Iris pigment epithelial cell (primary cell): Measurements from ENCODE around the gene RAB40B.
A peak's percentile ranks its signal among the peaks of the same experiment; 100 is the strongest.

Experiments
- DNase-seq: peaks from one replicate; pipeline ENCODE4 v3.0.0-alpha.2; 2011; ENCODE audit warnings: low read depth

The RAB40B gene

GRCh38 chr17:82716203-82717010, 17.9 kb upstream of the RAB40B start, which contains the start of gene FN3KRP:
Gene FN3KRP (plus strand): TSS chr17:82716706. CDS start chr17:82716756, 50 bp downstream.
- peak; percentile 95 for DNase-seq

GRCh38 chr17:82713071-82713723, 14.7 kb upstream of the RAB40B start:
- no peak for DNase-seq

- DNase-seq, result no peak
Observed at GRCh38 chr17:82710499-82711232, 12.2 kb upstream of the RAB40B start.

GRCh38 chr17:82709676-82710498, 11.4 kb upstream of the RAB40B start:
- DNase-seq, result no peak

GRCh38 chr17:82709024-82709675, 10.7 kb upstream of the RAB40B start:
- no peak for DNase-seq

- DNase-seq, result no peak
Observed at GRCh38 chr17:82705756-82706155, 7.3 kb upstream of the RAB40B start.

- DNase-seq, result no peak
Observed at GRCh38 chr17:82704886-82705285, 6.4 kb upstream of the RAB40B start.

GRCh38 chr17:82703935-82704865, 5.7 kb upstream of the RAB40B start:
- no peak for DNase-seq

- DNase-seq, result no peak
Observed at GRCh38 chr17:82703036-82703745, 4.7 kb upstream of the RAB40B start.

GRCh38 chr17:82702231-82702927, 3.9 kb upstream of the RAB40B start:
- no peak for DNase-seq

- no peak for DNase-seq
Observed at GRCh38 chr17:82699551-82699950, 1.1 kb upstream of the RAB40B start.

- peak; percentile 7 for DNase-seq
Observed at GRCh38 chr17:82698974-82699442, 510 bp upstream of the RAB40B start.

- no peak for DNase-seq
Observed at GRCh38 chr17:82697808-82698064, 762 bp downstream of the RAB40B start.

- DNase-seq, result peak; percentile 20
Observed at GRCh38 chr17:82696916-82697807, 1.3 kb downstream of the RAB40B start.

GRCh38 chr17:82696259-82696658, 2.2 kb downstream of the RAB40B start:
- no peak for DNase-seq

GRCh38 chr17:82694647-82695046, 3.9 kb downstream of the RAB40B start:
- DNase-seq, result no peak

GRCh38 chr17:82693168-82693867, 5.2 kb downstream of the RAB40B start:
- no peak for DNase-seq
